Activated T-cell treated with anti-CD3 and anti-CD28 coated beads for 24 hours (primary cell): ENCODE measurements around the gene AHCY.
"Not testable (repeated sequence)": the region's sequence is repeated elsewhere in the genome, so short reads cannot be mapped to it uniquely, and the experiment has no call there.

Source experiments
- DNase-seq: peaks from one replicate; pipeline ENCODE4 v3.0.0-alpha.2; 2020; ENCODE audit warnings: low read depth

Gene AHCY

GRCh38 chr20:34254979-34255378, 48.2 kb downstream of the AHCY start:
- no peak for DNase-seq

GRCh38 chr20:34252431-34253086, 50.6 kb downstream of the AHCY start:
- not testable (repeated sequence) for DNase-seq

GRCh38 chr20:34251619-34252018, 51.5 kb downstream of the AHCY start:
- no peak for DNase-seq

- DNase-seq, result no peak
Observed at GRCh38 chr20:34250005-34250404, 53.1 kb downstream of the AHCY start.

- no peak for DNase-seq
Observed at GRCh38 chr20:34249291-34249690, 53.9 kb downstream of the AHCY start.

GRCh38 chr20:34246126-34246626, 57.0 kb downstream of the AHCY start:
- DNase-seq, result no peak

DNA sequence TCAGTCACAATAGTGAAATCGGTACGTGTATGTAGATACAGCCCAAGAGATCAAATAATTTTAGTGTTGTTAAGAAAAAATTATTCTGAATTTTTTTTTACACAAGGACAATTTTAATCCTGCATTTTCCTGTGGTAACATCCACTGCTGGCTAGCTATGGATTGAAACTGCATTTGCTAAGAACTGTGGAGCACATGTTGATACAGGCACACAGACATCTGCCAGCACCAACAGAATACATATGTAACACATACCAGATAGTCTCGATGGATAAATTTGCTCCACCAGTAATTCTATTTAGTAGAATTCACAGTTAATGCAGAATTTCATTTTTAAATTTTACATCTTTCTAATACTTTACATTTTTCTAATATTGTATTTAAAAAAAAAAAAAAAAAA, 59.8 kb downstream of the AHCY start:
- no peak for DNase-seq

DNA sequence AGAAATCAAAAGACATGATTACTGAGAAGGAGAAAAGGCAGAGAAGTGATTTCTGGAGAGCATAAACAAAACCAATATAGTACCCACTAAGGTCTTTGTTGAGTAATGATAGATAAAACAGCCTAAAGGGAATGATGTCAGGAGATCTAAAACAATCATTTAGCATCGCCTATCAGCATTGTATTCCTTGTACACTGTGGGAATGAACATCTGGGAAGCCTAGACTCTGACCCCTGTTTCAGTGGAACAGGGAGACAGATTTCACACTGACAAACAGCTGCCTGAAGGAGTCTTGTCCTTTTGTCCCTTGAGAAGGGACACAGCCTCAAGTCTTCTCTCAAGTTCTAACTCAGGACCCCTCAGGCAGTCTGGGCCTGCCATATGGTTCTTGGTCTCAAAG, 60.3 kb downstream of the AHCY start:
- DNase-seq, result no peak

- not testable (repeated sequence) for DNase-seq
Observed at GRCh38 chr20:34242015-34242414, 61.1 kb downstream of the AHCY start.

- no peak for DNase-seq
Observed at GRCh38 chr20:34240693-34241615, 62.2 kb downstream of the AHCY start, which contains the start of gene ASIP. ASIP (plus strand) TSS chr20:34241423; CDS start chr20:34260375, 18,952 bp downstream.

DNA sequence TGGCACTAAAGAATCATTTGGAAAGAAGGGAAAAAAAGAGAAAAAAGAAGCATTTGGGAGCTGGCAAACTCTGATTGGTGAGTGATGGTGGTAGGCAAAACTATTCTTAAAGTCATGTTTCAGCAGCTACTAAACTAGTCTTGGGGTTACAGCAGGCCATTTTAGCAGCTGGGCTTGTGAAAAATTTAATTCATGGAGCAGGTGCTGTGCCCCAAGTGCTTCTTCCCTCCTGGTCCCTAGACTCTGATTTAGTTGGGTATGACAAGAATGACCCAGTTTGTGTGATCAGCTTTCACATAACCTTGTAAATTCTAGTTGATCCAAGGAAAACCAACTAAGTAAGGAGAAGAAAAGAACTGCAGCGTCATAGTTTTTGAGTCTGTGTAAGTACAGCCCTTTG, 63.0 kb downstream of the AHCY start:
- no peak for DNase-seq

DNA sequence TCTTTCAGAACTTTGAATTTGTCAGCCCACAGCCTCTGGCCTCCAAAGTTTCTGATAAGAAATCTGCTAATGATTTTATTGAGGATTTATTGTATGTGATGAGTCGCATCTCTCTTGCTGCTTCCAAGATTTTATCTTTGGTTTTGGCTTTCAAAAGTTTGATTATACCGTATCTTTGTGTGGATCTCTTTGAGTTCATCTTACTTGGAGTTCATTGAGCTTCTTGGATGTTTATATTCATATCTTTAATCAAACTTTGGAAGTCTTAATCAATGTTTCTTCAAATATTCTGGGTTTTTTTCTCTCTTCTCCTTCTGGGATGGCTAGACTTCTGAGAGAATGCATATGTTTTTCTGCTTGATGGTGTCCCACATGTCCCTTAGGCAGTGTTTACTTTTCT, 65.2 kb downstream of the AHCY start:
- DNase-seq, result no peak

- no peak for DNase-seq
Observed at GRCh38 chr20:34235875-34236274, 67.3 kb downstream of the AHCY start.

DNA sequence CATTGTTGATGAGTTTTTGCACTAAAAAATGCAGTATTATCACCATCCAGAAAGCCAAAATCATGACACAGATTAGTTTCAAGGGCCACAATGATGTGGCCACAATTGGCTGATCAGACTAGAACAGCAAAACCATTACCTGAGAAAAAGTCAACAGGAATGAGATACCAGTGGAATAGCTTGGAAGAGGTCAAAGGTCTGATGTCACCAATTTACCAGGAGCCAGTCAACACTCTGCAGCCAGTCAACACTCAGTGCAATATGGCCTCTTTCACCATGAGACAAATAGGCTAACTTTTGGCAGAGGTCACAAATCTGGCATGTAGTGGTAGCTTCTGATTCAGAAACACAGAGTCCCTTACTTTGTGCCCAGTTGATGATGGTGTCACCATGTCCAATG, 69.5 kb downstream of the AHCY start:
- DNase-seq, result no peak

DNA sequence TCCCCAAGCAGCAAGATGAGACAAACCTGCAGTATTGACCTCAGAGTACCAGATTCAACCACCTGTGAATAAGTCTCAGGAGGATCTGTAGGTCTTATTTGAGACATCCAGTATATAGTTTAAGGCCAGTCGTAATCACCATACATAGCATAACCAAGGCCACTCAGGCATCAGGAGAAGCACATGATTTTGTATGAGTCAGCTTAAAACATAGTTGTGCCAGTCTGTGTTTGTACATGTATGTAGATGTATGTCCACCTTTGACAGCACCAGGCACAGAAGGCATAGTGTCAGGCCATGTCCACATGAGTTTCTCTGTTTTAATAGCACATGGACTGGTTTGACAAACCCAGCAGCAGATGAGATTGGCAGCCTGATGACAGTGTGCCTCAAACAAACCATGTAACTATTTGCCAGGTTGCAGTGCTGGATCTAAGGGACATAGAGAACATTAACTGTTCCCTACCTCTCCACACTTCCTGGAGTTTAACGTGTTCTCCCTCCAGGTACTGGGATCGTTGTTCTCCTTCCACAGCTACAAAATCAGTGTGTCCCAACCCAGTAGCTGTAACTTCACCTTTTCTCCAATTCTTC, 70.6 kb downstream of the AHCY start:
- no peak for DNase-seq

GRCh38 chr20:34231634-34232033, 71.5 kb downstream of the AHCY start:
- no peak for DNase-seq
